ENCODE data around the gene PLCG2.
A peak's percentile ranks its signal among the peaks of the same experiment; 100 is the strongest.
"Not testable (repeated sequence)": the region's sequence is repeated elsewhere in the genome, so short reads cannot be mapped to it uniquely, and the experiment has no call there.

PLCG2 gene

GRCh38 chr16:81939164-81940056, 160.3 kb downstream of the PLCG2 start:
- no peak for DNase-seq (ENCODE audit: low read depth)

GRCh38 chr16:81940781-81941560, 161.9 kb downstream of the PLCG2 start:
- DNase-seq (ENCODE audit: low read depth), result peak; percentile 64

- DNase-seq (ENCODE audit: low read depth), result no peak
Observed at GRCh38 chr16:81942007-81942601, 163.0 kb downstream of the PLCG2 start.

GRCh38 chr16:81945665-81946064, 166.6 kb downstream of the PLCG2 start:
- DNase-seq (ENCODE audit: low read depth), result peak; percentile 47

- DNase-seq (ENCODE audit: low read depth), result peak; percentile 14
Observed at GRCh38 chr16:81946206-81946605, 167.1 kb downstream of the PLCG2 start.

- no peak for DNase-seq (ENCODE audit: low read depth)
Observed at GRCh38 chr16:81951564-81951963, 172.5 kb downstream of the PLCG2 start.

GRCh38 chr16:81956213-81956948, 177.3 kb downstream of the PLCG2 start:
- DNase-seq (ENCODE audit: low read depth), result peak; percentile 69

GRCh38 chr16:81964808-81965207, 185.7 kb downstream of the PLCG2 start:
- DNase-seq (ENCODE audit: low read depth), result no peak

GRCh38 chr16:81967358-81967757, 188.3 kb downstream of the PLCG2 start:
- no peak for DNase-seq (ENCODE audit: low read depth)

- no peak for DNase-seq (ENCODE audit: low read depth)
Observed at GRCh38 chr16:81971853-81972252, 192.8 kb downstream of the PLCG2 start.

GRCh38 chr16:81973737-81974136, 194.6 kb downstream of the PLCG2 start:
- DNase-seq (ENCODE audit: low read depth), result no peak

- no peak for DNase-seq (ENCODE audit: low read depth)
Observed at GRCh38 chr16:81975637-81976036, 196.5 kb downstream of the PLCG2 start.

- not testable (repeated sequence) for DNase-seq (ENCODE audit: low read depth)
Observed at GRCh38 chr16:81977335-81977942, 198.3 kb downstream of the PLCG2 start.

- no peak for DNase-seq (ENCODE audit: low read depth)
Observed at GRCh38 chr16:81987121-81987520, 208.0 kb downstream of the PLCG2 start.

GRCh38 chr16:81987706-81988105, 208.6 kb downstream of the PLCG2 start:
- no peak for DNase-seq (ENCODE audit: low read depth)

GRCh38 chr16:81992859-81993258, 213.8 kb downstream of the PLCG2 start:
- no peak for DNase-seq (ENCODE audit: low read depth)

- no peak for DNase-seq (ENCODE audit: low read depth)
Observed at GRCh38 chr16:81994485-81994884, 215.4 kb downstream of the PLCG2 start.

- DNase-seq (ENCODE audit: low read depth), result no peak
Observed at GRCh38 chr16:81995651-81996050, 216.6 kb downstream of the PLCG2 start.

- DNase-seq (ENCODE audit: low read depth), result peak; percentile 66
Observed at GRCh38 chr16:81996664-81997509, 217.8 kb downstream of the PLCG2 start.

GRCh38 chr16:81997738-81998137, 218.6 kb downstream of the PLCG2 start:
- DNase-seq (ENCODE audit: low read depth), result peak; percentile 81

GRCh38 chr16:82002831-82003230, 223.7 kb downstream of the PLCG2 start:
- DNase-seq (ENCODE audit: low read depth), result no peak

All from fibroblast of gingiva (primary cell).